ENCODE results near the gene SGTA.

The SGTA gene

DNA sequence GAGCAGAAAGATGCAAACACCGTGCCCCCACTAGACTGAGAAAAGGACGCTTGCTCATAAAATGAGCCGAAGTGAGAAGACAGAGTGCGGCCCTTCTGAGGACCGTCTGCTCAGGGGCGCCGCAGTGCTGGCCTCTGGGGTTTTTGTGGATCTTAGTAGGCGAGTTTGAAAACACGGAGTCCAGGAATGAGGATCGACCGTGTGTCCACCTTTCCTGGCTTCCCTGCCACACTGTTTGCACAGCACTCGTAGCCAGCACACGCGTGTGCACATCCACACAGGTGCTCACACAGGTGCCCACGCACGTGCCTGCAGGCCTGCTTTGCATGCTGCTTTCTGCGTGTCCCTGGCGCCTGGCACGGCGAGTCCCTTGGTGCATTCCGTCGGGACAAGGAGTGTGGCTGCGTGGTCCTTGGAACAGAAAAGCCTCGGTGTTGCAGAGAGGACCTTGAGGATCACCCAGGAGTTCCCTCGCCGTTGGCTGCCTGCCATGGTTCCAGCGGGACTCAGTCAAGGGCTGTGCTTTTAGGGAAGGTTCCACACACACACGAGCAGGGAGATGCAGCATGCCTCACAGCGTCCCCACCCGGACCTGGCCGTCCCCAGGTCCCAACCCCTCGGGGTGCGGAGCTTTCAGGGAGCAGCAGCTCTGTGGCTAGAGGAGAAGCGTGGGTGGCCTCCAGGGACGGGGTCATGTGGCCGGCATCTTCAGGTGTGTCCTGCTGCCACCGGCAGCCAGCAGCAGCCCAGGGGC is 26.5 kb upstream of the SGTA start:
- DNase-seq, result no peak

DNA sequence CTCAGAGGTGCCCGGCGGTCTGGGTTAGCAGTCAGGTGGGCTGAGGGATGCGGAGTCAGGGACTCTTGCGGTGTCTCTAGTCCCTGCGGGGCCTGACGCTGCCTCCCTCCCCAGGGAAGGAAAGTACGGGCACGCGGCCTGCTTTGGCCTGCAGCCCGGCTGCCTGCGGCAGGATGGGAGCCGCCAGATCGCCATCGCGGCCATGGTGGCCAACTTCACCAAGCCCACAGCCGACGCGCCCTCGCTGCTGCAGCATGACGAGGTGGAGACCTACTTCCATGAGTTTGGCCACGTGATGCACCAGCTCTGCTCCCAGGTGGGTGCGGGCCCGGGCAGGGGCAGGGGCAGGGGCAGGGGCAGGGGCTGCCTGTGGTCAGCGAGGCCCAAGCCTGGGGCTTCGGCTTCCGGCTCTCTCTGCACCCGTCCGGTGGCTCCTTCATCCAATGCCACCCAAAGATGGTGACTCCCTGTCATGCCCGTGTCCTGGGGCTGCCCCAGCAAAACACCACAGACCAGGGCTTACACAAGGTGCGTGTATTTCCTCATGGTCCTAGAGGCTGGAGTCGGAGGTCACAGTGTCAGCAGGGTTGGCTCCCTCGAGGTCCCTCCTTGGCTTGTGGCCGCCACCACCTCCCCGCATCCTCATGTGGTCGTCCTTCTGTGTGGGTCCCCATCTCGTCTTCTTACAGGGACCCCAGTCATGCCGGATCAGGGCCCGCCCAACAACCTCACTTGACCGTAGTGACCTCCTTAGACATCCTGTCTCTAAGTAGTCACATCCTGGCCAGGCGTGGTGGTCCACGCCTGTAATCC is 25.3 kb upstream of the SGTA start:
- DNase-seq, result no peak

DNA sequence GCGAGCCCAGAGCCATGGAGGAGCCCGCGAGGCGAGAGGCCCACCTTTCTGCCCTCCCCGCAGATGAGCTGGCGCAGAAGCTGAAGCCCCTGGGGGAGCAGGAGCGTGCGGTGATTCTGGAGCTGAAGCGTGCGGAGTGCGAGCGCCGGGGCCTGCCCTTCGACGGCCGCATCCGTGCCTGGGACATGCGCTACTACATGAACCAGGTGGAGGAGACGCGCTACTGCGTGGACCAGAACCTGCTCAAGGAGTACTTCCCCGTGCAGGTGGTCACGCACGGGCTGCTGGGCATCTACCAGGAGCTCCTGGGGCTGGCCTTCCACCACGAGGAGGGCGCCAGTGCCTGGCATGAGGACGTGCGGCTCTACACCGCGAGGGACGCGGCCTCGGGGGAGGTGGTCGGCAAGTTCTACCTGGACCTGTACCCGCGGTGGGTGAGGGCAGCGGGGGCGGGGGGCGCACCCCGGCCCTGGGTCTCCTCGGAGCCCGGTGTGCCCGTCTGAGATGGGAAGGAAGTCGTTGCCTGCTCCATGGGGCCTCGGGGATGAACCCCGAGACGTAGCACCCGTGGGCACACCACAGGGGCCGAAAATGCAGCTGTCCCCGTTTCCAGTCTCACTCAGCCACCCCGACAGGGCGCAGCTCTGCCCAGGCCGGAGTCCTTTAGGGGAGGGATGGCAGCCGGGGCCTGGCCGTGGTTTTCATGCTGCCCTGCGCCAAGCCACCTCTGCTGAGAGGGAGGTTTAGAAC is 24.5 kb upstream of the SGTA start:
- no peak for DNase-seq

DNA sequence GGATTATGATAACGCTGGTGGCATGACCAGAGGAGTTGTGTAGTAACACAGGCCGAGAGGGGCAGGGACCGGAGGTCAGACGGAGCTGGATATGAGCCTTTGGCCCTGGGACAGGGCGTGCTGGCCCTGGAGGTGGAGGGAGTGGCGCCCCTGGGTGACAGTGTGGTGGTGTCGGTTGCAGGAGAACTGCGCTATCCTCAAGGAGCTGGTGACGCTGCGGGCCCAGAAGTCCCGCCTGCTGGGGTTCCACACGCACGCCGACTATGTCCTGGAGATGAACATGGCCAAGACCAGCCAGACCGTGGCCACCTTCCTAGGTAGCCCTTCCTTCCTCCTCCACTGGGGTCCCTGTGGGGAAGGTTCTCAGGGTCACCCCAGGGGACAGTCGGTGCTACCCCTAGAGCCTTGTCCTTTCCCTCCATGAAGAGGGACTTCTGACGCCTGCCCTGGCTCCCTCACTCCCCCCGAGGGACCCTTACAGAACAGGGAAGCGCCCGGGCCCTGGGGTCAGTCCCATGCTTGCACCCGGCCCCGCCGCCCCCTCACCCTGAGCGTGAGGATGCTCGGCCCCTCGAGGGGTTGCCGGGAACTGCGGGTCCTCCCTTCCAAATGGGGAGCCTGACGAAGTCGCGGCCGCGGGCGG is 23.8 kb upstream of the SGTA start:
- DNase-seq, result no peak

DNA sequence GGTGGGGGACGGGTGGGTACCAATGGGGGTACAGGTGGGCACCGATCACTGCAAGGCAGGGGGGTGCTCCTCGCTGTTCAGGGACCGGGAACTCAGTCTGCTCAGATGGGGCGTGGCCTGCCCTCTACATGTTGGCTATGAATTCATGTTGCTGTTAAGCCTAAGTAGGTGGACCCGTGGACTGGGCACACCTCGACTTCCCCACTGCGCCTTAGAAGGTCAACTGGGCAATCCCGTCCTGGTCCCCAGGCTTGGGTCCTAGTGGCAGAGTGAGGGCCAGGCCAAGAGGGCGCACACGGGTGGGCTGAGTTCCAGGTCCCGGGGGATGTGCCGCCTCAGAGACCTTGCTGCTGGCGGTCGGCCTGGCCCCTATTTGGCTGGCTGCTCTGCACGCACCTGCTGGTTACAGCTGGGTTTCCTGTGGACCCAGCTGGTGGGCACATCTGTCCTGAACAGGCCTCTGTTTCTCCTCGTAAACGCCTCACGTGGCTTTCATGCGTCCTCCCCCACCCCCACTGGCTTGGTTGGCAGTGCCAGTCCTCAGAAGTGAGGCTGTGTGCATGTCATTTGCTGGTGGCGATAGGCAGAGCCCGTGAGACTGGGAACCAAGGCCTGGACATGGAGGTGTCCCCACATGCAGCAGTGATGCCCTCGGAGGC is 23.0 kb upstream of the SGTA start:
- no peak for DNase-seq

DNA sequence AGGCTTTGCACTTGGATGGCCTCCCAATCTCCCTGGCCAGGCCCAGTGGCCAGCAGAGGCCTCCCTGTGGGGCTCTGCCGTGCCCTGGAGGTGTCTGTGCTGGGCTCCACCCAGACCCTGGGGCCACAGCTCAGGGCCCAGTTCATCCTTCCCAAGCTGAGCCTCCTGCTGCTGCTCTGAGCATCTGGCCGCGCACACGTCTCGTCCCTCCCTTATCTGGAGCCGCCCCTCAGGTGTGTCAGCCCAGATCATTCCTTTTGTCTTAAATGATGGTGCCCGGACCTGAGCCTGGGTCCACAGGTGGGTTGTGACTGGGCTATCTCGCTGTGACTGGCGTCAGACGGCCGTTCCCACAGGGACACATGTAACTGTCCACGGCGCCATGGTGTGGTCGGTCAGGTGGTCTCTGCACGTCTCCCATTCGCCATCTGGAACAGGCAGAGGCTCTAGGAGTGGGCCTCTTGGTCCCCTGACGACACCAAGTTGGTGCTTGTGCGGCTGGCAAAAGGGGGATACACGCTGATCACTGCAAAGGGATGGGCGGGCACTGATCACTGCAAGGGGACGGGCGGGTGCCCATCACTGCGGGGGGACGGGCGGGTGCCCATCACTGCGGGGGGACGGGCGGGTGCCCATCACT is 22.3 kb upstream of the SGTA start:
- no peak for DNase-seq

DNA sequence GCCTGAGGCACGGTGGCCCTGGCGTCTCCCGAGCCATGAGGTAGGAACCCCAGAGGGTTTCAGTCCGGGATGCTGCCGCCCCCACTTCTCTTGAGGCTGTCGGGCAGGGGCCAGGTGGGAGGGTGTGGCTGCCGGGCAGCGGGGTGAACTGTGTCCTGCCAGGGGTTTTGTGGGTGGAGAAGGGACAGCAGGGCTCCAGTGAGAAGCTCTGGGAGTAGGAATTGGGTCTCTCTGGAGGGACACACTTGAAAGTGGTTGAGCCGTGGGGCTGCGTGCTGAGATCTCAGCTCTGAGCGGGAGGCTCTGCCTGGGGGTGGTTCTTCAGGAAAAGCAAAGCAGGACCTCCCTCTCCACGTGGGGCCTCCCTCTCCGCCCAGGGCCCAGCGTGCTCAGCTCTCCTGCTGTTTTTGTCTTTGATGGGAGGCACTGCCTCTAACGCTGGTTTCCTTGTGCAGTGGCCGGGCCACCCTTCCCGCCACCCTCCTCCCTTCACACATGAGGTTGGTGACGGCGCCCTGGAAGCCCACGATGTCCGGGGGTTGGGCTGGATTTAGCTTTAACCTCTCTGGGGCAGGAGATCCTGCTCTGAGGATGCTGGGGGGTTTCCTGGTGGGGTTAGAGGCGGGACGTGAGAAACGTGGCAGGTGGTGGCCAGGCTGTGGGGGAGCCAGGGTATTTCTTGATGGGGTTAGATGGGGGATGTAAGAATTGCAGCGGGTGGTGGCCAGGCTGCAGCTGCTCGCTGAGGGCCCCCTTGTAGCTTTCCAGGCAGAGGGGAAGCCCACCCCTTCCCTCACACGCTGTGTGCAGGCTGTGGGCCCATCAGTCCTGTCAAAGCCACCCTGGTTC is 21.3 kb upstream of the SGTA start:
- DNase-seq, result no peak

DNA sequence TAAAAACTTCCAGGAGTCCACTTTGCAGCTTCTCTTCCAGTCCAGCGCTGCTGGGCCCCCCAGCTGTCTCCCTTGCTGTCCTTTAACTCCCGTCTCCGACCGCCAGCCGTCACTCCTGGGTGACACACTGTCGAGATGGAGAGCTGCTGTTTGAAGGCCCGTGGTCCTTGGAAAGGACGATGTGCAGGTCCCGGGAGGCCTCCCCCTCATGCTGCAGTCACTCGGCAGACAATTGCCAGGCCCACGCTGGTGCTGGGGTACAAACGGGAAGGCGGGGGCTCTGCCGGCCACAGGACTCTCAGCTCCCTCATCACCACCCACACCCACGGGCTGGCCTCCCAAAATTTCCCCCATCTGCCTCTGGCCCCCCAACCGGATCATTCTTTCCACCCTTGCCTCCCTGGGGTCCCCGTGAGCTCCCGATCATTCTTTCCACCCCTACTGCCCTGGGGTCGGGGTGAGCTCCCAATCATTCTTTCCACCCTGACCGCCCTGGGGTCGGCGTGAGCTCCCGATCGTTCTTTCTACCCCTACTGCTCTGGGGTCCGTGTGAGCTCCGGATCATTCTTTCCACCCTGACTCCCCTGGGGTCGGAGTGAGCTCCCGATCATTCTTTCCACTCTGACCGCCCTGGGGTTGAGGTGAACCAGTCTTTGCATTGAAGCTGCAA is 20.5 kb upstream of the SGTA start:
- no peak for DNase-seq

DNA sequence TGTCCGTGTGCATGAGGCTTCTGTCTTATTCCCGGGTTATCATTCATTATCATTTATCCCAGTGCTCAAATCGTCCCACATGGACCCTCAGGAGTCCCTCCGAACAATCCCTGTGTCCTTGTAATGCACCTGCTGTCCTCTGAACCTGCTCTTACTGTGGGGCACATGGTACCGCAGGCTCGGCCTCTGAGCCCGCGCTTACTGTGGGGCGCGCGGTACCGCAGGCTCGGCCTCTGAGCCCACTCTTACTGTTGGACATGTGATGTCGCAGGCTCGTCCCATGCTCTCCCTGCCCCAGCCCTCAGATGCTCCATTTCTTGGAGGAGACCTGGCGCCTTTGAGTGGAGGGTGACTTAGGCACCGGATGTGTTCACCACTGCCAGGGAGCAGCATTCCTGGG is 19.8 kb upstream of the SGTA start:
- no peak for DNase-seq

DNA sequence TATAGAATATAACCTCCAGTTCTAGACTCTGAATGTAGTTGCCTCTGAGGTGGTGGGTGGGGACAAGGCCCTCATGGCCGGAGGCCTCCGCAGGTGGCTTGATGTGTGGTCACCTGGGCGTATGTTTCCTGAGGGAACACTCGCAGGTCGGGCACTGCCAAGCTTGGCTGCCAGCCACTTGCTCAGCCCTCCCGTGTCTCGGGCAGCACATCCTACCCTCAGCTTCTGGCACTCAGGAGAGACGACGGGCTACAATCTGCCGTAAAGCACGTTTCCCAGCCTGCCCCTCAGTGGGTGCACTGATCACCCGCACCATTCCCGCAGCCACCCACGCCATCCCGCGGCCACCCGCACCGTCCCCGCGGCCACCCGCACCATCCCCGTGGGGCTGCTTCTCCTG is 17.4 kb upstream of the SGTA start:
- DNase-seq, result no peak

DNA sequence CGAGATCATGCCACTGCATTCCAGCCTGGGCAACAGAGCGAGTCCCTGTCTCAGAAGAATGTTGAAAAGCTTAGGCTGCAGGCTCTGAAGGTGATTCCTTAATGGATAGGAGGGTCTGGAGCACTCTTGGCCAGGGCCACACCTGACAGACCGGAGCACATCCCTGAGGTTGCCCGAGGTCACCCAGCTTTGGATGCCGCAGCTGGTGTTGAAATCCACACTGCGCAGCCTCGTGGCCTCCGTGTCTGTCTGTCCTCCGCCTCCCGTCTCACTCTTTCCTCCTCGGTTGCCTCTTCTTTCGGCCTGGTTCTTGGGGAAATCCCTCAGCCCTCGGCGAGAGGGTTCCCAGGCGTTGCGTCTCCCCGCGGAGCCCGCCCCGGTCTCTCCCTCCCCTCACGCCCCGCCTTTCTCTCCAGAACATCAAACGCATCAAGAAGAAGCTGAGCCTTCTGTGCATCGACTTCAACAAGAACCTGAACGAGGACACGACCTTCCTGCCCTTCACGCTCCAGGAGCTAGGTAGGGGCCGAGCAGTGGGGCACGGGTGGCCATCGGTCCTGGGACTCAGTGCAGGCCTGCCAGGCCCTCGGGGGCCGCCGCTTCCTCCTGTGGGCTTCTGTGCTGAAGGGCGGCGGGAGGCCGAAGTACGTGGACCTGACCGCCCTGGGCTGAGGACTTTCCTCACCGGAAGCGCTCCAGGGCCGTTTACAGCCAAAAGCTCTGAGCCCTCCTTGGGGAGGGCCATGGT is 16.4 kb upstream of the SGTA start:
- no peak for DNase-seq

DNA sequence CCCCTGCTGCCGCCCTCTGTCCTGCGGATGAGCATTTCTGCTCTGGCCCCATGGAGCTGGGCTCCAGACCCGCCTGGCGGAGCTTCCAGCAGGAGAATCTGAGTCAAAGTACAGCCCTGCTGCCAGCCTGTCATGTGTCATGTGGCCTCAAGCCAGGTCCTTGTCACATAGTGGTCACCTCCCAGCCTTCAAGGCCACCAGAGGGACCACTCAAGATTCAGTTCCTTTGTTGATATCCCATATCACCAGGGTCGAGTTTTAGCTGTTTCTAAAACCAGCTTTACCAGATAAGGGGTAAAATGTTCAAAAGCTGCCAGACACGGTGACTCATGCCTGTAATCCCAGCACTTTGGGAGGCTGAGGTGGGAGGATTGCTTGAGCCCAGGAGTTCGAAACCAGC is 15.7 kb upstream of the SGTA start:
- no peak for DNase-seq

DNA sequence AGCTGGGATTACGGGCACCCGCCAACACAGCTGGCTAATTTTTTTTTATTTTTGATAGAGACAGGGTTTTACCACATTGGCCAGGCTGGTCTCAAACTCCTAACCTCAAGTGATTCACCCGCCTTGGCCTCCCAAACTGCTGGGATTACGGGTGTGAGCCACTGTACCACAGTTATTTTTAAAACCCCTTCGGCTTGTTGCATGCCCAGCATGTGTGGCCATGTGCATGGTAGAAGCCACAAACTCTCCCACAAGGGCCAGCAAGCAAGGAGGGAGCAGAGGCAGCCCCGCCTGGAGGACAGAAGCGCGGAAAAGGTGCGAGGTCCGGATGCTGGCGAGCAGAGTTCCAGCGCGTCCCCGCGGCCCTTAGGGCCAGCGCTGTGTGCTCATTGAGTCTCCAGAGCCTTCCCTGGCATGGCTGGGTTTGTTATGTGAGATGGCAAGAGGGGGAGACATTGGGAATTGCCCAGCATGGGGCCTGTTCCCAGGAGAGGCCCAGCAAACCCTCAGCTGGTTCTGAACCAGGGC is 15.1 kb upstream of the SGTA start:
- no peak for DNase-seq

DNA sequence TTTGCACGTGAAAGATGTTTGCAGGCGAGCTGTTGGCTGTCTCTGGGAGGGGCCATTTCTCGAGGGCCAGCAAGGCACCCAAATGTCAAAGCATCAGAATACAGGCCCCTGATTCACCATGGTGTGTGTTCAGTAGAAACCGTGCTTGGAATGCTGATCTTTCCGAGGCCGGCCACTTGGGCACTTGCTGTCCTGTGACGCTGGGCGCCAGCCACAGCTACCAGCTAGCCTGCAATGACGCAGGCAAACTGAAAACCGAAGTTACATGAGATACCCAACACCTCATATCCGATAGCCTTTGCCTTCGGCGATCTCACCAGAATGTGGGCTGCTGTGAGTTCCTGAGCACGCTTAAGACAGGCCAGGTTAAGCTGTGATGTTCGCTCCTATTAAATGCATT is 14.2 kb upstream of the SGTA start:
- no peak for DNase-seq

DNA sequence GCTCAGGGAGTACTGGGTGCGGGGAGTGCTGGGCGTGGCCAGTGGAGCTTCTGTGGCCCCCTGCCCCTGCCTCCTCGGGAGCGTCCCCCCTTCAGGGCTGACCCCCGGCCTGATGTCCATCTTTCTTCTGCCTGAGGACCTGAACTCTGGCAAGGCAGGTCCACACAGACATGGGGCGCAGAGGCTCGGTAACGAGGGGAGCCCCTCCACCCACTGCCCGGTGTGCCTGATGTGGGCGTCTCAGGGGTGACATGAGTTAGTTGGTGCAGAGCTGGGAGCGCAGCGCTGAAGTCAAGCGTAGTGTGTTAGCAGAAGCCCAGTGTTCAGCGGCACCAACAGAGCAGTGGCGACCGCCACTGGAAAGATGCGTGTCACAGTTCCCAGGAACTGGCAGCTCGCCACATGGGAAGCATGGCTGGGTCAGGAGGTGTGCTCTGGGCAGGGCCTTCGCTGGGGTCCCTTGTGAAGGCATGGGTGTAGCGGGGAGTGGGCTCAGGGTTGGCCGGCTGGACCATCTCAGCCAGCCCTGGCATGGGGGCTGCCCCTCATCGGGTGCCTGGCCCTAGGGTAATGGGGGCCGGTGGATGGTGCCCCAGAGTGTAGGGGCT is 13.7 kb upstream of the SGTA start:
- no peak for DNase-seq

DNA sequence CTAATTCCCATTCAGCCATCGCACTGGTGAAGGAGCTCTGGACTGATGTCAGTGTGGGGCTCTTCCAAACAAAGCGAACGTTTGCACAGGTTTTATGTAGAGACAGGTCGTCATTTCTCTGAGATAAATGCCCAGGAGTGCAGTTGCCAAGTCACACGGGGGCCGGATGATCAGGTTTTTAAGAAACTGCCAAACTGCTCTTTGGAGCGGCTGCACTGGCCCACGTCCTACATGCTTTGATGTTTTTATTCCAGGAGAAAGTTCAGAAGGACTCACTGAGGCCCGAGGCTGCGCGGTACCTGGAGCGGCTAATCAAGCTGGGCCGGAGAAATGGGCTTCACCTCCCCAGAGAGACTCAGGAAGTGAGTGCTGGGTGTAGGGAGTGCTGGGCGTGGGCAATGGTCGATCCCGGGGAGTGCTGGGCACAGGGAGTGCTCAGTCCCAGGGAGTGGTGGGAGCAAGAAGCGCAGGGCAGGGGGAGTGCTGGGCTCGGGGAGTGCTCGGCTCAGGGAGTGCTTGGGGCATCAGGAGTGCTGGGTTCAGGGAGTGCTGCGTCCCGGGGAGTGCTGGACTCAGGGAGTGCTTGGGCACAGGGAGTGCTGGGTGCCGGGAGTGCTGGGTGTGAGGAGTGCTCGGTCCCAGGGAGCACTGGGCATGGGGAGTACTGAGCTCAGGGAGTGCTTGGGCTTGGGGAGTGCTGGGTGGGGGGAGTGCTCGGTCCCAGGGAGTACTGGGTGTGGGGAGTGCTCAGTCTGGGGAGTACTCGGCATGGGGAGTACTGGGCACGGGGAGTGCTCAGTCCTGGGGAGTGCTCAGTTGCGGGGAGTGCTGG is 13.0 kb upstream of the SGTA start:
- no peak for DNase-seq

DNA sequence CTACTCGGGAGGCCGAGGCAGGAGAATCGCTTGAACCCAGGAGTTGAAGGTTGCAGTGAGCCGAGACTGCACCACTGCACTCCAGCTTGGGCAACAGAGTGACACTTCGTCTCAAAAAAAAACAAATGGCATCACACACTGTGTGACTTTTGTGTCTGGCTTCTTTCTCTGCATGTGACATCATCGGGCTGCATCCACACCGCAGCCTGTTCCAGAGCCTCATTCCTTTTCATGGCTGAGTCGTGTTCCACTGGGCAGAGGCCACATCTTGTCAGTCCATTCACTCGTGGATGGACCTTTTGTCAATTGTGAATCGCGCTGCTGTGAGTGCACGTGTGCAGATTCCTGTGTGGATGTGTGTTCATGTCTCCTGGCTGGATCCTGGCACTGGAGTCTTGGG is 10.5 kb upstream of the SGTA start:
- DNase-seq, result no peak

DNA sequence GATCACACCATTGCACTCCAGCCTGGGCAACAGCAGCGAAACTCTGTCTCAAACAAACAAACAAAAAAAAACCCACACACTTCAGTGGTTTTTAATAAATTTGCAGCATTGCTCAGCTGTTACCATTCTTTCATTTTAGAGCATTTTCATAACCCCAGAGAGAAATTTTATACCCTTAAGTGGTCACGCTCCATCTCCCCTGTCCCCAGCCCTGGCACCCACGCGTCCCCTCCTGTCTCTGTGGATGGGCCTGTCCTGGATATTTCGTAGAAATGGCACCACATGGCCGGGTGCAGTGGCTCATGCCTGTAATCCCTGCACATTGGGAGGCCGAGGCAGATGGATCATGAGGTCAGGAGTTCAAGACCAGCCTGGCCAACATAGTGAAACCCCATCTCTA is 10.1 kb upstream of the SGTA start:
- no peak for DNase-seq
